Stimulated activated CD4-positive, alpha-beta T cell treated with anti-CD3 and anti-CD28 coated beads, Interleukin-4, amount 100 ng/mL, for 48 hours (primary cell): Measurements from ENCODE around the gene NOXO1.
A peak's percentile ranks its signal among the peaks of the same experiment; 100 is the strongest.
"Not testable (repeated sequence)": the region's sequence is repeated elsewhere in the genome, so short reads cannot be mapped to it uniquely, and the experiment has no call there.

ENCODE experiments used
- DNase-seq, 2 donors: peaks; one replicate each; pipeline ENCODE4 v3.0.0-alpha.2; 2020; ENCODE audit warnings: low read depth in 2 of 2

Gene NOXO1

DNA sequence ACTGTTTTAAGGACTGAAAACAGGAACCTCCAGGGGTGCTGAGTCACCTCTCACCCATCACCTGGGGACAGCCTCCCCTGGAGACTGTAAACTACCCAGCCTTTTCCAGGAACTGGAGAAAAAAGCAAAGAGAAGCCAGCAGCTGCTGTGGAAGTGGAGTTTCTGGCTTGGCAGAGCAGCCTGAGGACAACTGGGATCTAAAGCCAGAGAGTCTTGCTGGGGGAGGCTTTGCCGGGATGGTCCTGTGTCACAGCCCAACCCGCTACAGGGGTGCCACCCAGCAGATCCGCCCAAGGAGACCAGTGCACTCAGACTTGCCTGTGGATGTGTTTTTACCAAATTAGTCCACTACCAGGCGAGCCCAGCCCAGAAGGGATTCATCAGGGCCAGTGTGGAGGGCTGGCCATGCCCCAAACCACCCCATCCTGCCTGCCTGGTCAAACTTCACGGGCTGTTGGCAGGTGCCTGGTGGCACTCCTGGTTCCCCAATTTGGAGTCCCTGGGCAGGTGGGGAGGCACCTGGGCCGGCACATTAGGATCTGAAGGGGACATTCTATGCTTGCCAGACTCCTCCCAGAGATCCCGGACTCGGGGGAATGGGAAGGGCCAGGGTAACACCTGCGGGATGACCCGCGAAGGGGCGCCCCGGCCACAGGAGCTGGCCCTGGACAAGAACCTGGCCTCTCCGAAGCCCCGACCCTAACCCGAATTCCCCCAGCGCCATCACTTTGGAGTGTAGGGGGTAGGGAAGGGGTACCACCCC is 39.0 kb downstream of the NOXO1 start:
- DNase-seq: no peak

DNA sequence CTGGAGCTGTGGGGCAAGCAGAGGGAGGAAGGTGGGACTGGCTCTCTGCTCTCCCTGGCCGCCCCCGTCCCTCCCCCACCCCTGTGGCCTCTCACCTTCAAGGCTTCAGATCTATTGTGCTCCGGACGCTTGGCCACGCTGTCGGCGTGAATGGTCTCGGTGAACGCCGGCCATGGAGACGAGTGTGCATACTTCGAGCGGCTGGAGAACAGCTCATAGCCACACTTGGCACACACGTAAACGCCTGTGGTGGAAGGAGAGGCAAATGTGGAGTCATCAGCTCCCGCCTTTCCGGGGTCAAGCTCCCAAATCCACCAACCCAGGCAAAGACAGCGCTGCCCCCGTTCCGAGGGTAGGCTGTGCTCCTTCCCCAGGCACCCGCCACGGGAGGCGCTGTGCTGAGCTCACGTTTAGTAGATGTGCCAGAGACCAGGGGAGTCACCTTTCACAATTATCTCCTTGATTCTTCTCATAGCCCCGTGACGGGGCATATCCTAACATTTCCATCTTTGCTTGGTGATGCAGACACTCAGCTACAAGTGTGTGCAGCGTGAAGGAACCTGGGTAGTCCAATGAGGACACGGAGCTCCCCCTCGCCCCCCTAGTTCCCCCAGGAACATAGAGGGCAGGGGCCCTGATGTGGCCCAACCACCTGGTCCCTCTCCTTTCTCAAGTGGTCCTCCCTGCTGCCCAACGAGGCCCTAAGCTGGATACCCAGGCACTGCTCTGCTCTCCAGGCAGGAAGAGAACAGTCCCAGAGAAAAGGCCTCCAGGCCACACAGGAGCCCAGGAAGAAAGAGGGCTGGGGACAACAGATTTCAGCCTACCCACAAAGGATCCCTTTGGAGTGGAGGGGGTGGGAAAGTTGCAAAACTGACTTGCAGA is 39.9 kb downstream of the NOXO1 start:
- DNase-seq: no peak

DNA sequence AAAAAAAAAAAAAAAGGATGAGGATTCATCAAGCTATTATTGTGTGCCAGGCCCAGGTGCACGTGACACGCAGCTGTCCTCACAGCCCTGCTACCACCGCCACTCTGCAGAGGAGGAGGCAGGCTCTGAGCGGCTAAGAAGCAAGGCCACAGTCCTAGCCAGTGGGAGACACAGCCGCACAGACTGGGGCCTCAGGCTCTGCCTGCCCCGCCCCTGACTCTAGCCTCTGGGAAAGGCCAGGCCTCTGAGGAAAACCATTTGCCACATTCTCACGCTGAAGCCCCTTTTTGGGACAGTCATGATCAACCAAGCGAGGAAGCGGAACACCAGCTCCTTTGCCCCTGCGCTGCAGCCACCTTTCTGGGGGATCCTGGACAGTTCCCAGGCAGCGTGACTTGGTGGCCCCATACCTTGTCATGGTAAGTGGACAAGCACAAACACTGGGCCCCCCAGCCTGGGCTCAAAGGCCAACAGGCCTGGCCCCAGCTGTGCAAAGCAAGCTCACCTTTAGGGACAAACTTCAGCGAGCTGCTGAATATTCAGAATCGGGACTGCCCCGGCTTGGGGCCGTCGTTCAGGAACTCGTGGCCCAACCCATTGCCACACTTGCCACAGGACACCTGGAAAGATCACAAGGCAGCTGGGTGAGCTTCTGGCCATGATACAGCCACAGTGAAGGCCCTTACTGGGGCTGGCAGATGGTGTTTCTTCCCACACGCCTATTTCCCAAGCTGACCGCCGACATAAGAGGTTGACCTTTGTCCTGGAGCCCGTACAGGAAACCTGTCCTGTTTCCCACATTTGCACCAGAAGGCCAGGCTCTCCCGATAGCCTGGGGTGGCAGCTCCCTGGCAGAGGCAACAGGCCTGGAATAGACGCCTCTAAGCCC is 40.8 kb downstream of the NOXO1 start:
- no peak for DNase-seq

DNA sequence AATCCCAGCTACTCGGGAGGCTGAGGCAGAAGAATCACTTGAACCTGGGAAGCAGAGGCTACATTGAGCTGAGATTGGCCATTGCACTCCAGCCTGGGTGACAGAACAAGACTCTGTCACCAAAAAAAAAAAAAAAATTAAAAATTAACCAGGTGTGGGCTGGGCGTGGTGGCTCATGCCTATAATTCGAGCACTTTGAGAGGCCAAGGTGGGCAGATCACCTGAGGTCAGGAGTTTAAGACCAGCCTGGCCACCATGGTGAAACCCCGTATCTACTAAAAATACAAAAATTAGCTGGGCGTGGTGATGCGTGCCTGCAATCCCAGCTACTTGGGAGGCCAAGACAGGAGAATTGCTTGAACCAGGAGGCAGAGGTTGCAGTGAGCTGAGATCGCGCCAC is 41.4 kb downstream of the NOXO1 start:
- not testable (repeated sequence) for DNase-seq

DNA sequence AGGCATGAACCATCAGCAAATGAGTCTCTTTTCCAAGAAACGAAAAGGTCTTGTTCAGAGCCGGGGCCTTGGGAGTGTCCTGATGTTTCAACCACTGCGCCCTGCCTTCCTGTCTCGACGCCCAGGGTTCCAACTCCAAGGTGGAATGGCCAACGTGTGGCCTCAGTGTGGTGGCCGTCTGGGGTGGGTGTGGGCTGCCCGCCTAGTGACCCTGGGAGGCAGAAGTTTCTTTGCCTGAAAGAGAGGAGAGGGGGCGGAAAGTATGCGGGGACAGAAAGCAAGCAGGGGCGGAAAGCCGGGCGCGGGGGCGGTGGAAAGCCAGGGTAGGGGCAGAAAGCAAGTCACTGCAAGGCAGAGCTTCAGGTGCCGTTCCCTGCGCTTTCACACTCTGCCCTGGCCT is 42.4 kb downstream of the NOXO1 start:
- DNase-seq: no peak

DNA sequence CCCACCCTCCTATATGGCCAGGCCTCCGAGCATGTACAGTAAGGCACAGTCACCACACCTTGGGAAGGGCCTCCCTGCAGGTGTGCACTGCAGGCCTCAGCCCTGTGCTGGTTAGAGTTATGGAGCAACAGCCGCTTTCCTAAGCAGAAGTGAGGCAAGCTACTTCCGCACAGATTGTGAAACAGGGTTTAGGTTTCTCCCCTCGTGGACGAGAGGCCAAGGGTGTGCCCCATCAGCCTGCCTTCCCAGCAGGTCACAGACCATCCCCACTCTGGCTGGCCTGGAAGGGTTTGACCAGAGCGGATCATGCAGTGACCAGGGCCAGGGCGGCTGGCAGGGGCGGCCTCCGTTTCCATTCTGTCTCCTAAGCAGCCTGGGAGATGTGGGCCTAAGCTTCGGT is 43.0 kb downstream of the NOXO1 start:
- DNase-seq: no peak

DNA sequence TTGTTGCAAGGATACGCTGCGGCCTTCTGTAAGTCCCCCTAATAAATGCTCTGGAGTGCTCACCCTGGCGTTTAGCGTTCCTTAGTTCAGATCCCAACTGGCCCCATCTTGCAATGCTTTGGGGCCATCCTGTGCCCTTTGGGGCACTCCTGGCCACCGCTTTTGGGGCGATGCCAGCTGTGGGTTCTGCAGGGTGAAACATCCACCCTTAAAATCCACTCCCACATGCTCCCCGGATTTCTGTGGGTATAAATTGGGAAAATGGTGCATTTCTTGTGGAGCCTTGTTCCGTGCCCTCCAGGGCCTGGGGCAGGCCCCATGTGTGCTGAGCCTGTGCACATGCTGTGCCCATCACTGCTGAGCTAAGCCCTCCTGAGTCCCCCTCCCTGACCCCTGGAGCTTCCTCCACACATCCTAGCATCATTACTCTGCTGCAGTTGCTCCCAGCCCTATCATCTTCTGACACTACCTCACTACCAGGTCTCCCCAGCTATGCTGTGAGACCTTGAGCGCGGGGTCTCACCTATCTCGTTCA is 44.3 kb downstream of the NOXO1 start:
- DNase-seq: no peak

DNA sequence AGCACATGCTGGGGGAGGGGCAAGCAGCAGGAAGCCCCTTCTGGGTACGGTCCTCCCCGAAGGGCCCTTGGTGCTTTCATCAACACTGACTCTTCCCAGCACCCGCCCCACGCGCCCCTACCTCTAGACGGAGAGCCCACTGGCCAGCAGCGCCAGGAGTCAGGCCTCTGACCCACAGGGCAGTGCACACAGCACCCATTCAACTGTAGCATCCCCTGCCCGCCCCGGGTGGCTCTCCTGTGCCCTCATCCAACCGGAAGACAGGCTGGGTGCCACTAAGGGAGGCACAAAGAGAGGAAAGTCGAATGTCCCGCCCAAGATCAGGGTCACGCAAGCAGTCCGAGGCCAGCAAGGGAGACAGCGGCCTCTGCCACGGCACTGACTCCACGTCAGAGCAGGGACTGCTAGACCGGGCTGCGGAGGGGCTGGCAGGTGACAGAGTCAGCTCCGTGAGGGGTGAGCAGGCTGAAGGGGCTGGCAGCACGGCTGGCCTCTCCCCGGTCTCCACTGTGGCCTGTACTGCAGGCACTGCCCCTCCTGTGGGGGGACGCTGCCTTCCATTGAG is 48.1 kb downstream of the NOXO1 start:
- DNase-seq: no peak

DNA sequence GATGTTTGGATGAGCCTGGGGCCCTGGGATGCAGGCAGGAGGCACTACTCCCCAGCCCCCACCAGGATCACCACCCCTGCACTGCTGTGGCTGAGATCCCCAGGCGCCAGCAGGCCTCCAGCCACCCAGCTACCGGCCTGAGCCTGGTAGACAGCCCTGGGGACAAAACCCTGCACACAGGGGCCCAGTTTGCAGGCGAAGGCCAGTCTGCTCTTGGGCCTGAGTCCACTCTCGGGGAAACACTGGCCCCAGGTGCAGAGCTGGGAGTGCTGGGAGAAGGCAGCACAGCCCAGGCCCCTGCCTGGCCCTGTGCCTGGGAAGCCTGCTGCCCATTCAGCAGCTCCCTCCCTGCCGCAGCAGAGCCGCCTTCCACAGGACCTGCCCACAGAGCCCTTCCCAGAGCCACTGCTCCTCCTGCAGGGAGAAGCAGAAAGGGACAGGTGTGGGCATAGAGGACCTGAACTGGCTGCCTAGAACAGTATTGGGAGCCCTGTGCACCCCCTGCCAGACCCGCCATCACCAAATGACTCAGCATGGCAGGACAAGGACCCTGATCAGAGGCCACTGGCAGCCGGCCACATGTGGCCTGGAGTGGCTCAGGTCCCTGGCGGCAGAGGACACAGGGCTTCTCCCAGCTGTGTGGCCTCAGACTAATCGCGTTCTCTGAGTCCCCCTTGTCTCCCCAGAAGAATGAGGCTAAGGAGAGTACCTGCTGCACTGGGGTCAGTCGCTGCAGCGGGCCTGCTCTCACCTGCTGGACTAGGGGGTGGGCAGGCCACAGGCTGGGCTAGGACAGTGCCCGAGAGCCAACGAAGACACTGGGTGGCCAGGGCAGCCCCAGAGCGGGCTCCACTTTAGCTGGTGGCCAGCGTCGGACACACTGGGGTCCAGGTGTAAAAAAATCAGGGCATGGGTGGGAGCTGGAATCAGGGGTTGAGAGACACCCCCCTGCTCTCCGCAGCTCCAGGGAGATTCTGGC is 48.9 kb downstream of the NOXO1 start:
- no peak for DNase-seq

DNA sequence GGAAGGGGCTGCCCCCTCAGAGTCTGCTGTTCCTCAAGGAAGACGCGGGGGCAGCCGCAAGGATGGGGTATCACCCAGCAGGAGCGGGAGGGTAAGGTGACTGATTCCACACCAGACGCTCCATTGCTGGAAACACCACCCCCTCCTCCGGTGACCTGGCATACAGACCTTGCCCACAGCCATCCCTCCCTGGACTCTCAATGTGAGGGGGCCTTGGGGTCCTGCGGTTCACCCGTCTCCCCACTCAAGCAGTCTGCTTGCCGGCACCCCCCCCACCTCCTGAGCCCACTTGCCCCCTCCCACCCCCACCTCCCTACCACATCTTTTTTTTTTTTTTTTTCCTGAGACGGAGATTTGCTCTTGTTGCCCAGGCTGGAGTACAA is 50.9 kb downstream of the NOXO1 start:
- DNase-seq: no peak

DNA sequence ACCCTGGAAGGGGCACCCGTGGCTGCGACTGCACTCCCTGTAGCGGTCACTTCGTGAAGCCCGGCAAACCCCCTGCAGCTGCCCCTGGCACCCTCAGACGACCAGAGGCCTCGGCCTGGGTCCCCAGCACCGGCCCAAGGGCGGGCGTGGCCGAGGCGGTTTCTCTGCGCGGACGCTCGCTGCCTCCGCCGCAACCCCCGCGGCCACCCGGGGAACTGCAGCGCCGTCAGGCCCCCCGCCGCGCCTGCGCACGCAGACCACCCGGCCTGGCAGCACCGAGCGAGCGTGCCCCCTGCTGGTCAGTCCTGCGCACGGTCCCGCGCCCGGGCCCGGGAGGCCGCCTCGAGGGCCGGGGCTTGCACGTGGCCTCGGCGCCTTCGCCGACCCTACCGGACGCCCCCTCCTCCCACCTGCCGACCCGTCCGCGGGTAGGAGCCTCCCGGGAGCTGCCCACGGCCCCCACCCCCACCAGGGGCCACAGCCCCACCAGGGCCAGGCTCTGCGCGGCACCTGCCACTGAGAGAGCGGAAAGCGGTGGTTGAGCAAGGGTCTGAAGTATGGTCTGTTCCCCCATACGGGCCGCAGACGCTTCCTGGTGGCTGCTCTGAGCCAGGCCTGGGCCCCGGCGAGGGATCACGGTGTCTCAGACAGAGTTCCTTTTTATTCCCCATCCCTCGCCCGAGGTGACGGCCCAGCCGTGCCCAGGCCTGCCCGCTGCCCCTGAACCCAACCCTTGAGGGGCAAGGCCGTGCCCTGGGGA is 51.5 kb downstream of the NOXO1 start:
- peak; percentile 88 to 96 for DNase-seq

DNA sequence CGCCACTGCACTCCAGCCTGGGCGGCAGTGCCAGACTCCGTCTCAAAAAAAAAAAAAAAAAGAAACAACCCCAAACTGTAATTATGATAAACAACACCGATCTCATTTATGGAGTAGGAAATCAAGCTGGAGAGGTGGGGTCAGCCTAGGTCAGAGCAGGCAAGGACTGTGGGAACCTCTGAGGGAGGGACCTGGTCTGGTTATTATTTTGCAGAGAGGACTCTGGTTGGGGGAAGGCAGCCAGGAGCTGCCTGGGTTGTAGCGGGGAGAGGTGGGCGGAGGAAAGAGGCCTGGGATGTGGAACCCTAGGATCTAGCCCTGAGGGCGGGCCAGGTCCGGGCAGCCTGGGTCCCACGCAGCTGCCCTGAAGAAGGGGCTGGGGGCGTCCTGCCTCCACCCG is 52.2 kb downstream of the NOXO1 start:
- DNase-seq: no peak
